ENCODE measurements around the gene IRX2. TPM values are rescaled to one million over a fixed set of nuclear protein-coding genes. Genes with fewer than 3 reads are reported as not detected.

IRX2 gene
- total and polyA plus RNA-seq, 2 donors (not counting 3 experiments of a cell fraction or from before 2014, with no cell fraction given): not detected

DNA sequence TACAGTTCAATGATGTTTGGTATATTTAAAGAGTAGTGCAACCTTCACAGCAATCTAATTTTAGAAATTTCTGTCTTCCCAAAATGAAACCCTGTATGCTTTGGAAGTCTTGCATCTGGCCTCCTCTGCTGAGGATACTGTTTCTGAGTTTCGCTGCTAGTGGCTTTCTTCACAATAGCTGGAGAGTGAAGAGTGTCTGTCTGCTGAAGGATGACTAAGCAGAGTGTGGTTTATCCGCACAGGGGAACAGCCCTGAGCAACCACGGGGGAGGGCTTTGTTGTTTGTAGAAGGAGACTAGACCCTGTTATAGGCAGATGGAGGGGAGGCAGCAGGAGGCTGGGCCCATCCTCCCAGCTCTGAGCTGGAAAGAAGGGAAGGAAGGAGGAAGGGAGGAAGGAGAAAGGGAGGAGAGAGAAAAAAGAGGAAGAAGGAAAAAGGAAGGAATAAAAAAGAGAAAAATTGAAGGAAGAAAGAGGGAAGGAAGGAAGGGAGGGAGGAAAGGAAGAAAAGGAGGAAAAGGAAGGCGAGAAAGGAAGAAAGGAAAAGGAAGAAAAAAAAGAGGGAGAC is 10.5 kb upstream of the IRX2 start:
- peaks cover 2% of the 10 kb centered on the region for H3K9me3 ChIP-seq (replicated peaks; ENCODE audit: control insufficient read depth, insufficient read depth, low read length)
- BruUV-seq (replicated peaks): no TSS peak
- no peaks in the 10 kb centered on the region for H3K9me1 ChIP-seq (replicated peaks; ENCODE audit: control insufficient read depth, extremely low read depth, insufficient read depth, low read length)
- peaks cover 7 to 12% of the 10 kb centered on the region in 2 experiments for H3K27me3 ChIP-seq (ENCODE audit: control insufficient read depth in 2 of 2, insufficient read depth in 2 of 2, low read length in 2 of 2)
- no peaks in the 10 kb centered on the region for H3K4me1 ChIP-seq (ENCODE audit: control insufficient read depth, extremely low read depth, insufficient read depth, low read length)
- TF ChIP-seq MYC (IDR thresholded peaks at IDR 0.05; ENCODE audit: low read depth, low read length): no peak
- TF ChIP-seq GATA2 (IDR thresholded peaks at IDR 0.05; ENCODE audit: insufficient read depth, insufficient read length, low read depth, low read length): no peak
- TF ChIP-seq POLR2AphosphoS5 (IDR thresholded peaks at IDR 0.05; ENCODE audit: insufficient read depth, low read depth, low read length): no peak
- TF ChIP-seq, protein P1, sequence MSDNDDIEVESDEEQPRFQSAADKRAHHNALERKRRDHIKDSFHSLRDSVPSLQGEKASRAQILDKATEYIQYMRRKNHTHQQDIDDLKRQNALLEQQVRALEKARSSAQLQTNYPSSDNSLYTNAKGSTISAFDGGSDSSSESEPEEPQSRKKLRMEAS (IDR thresholded peaks at IDR 0.05; ENCODE audit: insufficient read depth, insufficient read length): no peak
- TF ChIP-seq FOS (IDR thresholded peaks at IDR 0.05; ENCODE audit: borderline replicate concordance, insufficient read depth, low read length): no peak
- no peak for TF ChIP-seq JUN (IDR thresholded peaks at IDR 0.05; ENCODE audit: borderline replicate concordance, insufficient read depth, insufficient read length, low read depth)
- TF ChIP-seq EZH2 (IDR thresholded peaks at IDR 0.05; ENCODE audit: borderline replicate concordance, low read depth, low read length, severe bottlenecking): no peak
- TF ChIP-seq, protein P2, sequence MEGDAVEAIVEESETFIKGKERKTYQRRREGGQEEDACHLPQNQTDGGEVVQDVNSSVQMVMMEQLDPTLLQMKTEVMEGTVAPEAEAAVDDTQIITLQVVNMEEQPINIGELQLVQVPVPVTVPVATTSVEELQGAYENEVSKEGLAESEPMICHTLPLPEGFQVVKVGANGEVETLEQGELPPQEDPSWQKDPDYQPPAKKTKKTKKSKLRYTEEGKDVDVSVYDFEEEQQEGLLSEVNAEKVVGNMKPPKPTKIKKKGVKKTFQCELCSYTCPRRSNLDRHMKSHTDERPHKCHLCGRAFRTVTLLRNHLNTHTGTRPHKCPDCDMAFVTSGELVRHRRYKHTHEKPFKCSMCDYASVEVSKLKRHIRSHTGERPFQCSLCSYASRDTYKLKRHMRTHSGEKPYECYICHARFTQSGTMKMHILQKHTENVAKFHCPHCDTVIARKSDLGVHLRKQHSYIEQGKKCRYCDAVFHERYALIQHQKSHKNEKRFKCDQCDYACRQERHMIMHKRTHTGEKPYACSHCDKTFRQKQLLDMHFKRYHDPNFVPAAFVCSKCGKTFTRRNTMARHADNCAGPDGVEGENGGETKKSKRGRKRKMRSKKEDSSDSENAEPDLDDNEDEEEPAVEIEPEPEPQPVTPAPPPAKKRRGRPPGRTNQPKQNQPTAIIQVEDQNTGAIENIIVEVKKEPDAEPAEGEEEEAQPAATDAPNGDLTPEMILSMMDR (IDR thresholded peaks at IDR 0.05; ENCODE audit: extremely low read depth in 1 of 2, insufficient read depth in 1 of 2, low read depth in 1 of 2, low read length in 2 of 2): no peak
- intact Hi-C loops (cut with micrococcal nuclease) (no loop called here), dilution Hi-C loops (cut with MboI; ENCODE audit: extremely low pct_ligation_motif_present, low sequenced_read_pairs) (no loop called here)
- no peak overlapping the region for H3K9ac ChIP-seq (replicated peaks; ENCODE audit: extremely low read depth, insufficient read depth, low read length)
- H2AFZ ChIP-seq (ENCODE audit: low read depth, low read length): no peak overlapping the region
- no peaks in the 10 kb centered on the region for H3K36me3 ChIP-seq (ENCODE audit: control insufficient read depth in 2 of 2, extremely low read depth in 1 of 2, insufficient read depth in 2 of 2, low read length in 2 of 2)
- H3K4me3 ChIP-seq (replicated peaks in 1 of 3; ENCODE audit: insufficient read depth in 1 of 3, low read depth in 1 of 3, low read length in 3 of 3): no peak overlapping the region
- ChIA-PET CTCF (no interaction called here), POLR2A (no interaction called here)
- DNase-seq (ENCODE audit: low read depth, low spot score) (no peak), FAIRE-seq (no peak)
- H3K79me2 ChIP-seq (ENCODE audit: control insufficient read depth, insufficient read depth, low read length): no peaks in the 10 kb centered on the region
- no peaks in the 10 kb centered on the region for H4K20me1 ChIP-seq (replicated peaks; ENCODE audit: control insufficient read depth, extremely low read depth, insufficient read depth, low read length)
- no peak overlapping the region for H3K4me2 ChIP-seq (ENCODE audit: insufficient read depth, low read length)
- H3K27ac ChIP-seq (ENCODE audit: insufficient read depth, low read depth, low read length): no peak overlapping the region
